Keratinocyte (primary cell): Measurements from ENCODE around the gene CRK. TPM values are rescaled to one million over a fixed set of nuclear protein-coding genes. Genes with fewer than 3 reads are reported as not detected.
"Not testable (repeated sequence)": the region's sequence is repeated elsewhere in the genome, so short reads cannot be mapped to it uniquely, and the experiment has no call there.

Experiments
- DNase-seq: peaks from one replicate; pipeline ENCODE4 v3.0.0-alpha.2; 2011; ENCODE audit warnings: low read depth, missing footprints, low spot score
- FAIRE-seq: peaks from 2 replicates; lab custom pipeline; 2011; peaks lifted over from hg19 to GRCh38; lab: Jason Lieb, UNC
- H2AFZ ChIP-seq: 2 replicates; pipeline ENCODE4 v1.6.0; 2012; ENCODE audit warnings: low read length, control low read depth, inconsistent platforms; ENCODE audit not compliant: control insufficient read depth
- H3K27ac ChIP-seq: 2 replicates; pipeline ENCODE4 v1.5.1; 2011; ENCODE audit warnings: low read length; ENCODE audit not compliant: control insufficient read depth, insufficient read depth
- H3K27me3 ChIP-seq: 3 replicates; pipeline ENCODE4 v1.6.0; 2011; ENCODE audit warnings: low read length; ENCODE audit not compliant: control insufficient read depth, insufficient read depth; ENCODE audit errors: extremely low read depth
- H3K36me3 ChIP-seq, 2 experiments: 2 replicates in 1 of 2; 3 replicates in 1 of 2; pipeline ENCODE4 v1.5.1; 2011; ENCODE audit warnings: low read length in 2 of 2, mild to moderate bottlenecking in 1 of 2; ENCODE audit not compliant: control insufficient read depth in 2 of 2, insufficient read depth in 2 of 2; ENCODE audit errors: extremely low read depth in 1 of 2
- H3K4me1 ChIP-seq: 3 replicates; pipeline ENCODE4 v1.5.1; 2011; ENCODE audit warnings: low read length; ENCODE audit not compliant: control insufficient read depth, insufficient read depth; ENCODE audit errors: extremely low read depth
- H3K4me2 ChIP-seq: 3 replicates; pipeline ENCODE4 v1.6.0; 2011; ENCODE audit warnings: low read depth, low read length; ENCODE audit not compliant: control insufficient read depth, insufficient read depth; ENCODE audit errors: extremely low read depth
- H3K4me3 ChIP-seq, 3 experiments: fragments of 200-600 bp in 1 of 3; sonication (generic) in 1 of 3; 2 replicates in 2 of 3; 3 replicates in 1 of 3; pipeline ENCODE4 v1.5.1; 2011 to 2016; ENCODE audit warnings: low read length in 3 of 3, mild to moderate bottlenecking in 3 of 3, control low read depth in 2 of 3, inconsistent platforms in 1 of 3, low read depth in 1 of 3, mixed read lengths in 1 of 3, mixed run types in 1 of 3, moderate library complexity in 1 of 3; ENCODE audit not compliant: control insufficient read depth in 2 of 3, insufficient read depth in 2 of 3; ENCODE audit errors: extremely low read depth in 1 of 3
- H3K79me2 ChIP-seq: 2 replicates; pipeline ENCODE4 v1.6.0; 2012; ENCODE audit warnings: low read length; ENCODE audit not compliant: control insufficient read depth, insufficient read depth
- H3K9ac ChIP-seq: 3 replicates; pipeline ENCODE4 v1.6.0; 2011; ENCODE audit warnings: low read length; ENCODE audit not compliant: control insufficient read depth, insufficient read depth; ENCODE audit errors: extremely low read depth
- H3K9me1 ChIP-seq: 3 replicates; pipeline ENCODE4 v1.6.0; 2011; ENCODE audit warnings: low read length; ENCODE audit not compliant: control insufficient read depth, insufficient read depth; ENCODE audit errors: extremely low read depth
- H3K9me3 ChIP-seq: 2 replicates; pipeline ENCODE4 v1.5.1; 2012; ENCODE audit warnings: low read depth, low read length; ENCODE audit not compliant: control insufficient read depth
- H4K20me1 ChIP-seq: 3 replicates; pipeline ENCODE4 v1.6.0; 2011; ENCODE audit warnings: low read length; ENCODE audit not compliant: control insufficient read depth, insufficient read depth; ENCODE audit errors: extremely low read depth
- CTCF ChIP-seq, 3 experiments: IDR thresholded peaks in 1 of 3; conservative IDR thresholded peaks in 1 of 3; optimal IDR thresholded peaks in 1 of 3; 2 replicates in 2 of 3; 3 replicates in 1 of 3; pipeline versions ENCODE3 to v1.5.1; 2011; ENCODE audit warnings: low read length in 3 of 3, mild to moderate bottlenecking in 3 of 3, moderate library complexity in 2 of 3, control low read depth in 1 of 3, inconsistent platforms in 1 of 3; ENCODE audit not compliant: insufficient read depth in 2 of 3; ENCODE audit errors: extremely low read depth in 1 of 3
- EZH2 ChIP-seq: IDR thresholded peaks from one replicate; pipeline ENCODE4 v1.6.1; 2012; ENCODE audit warnings: inconsistent platforms, mild to moderate bottlenecking, low read length, moderate library complexity
- dilution Hi-C: fragments of 300-500 bp; cut with MboI; formaldehyde crosslinking; loops from one replicate; pipeline ENCODE4 v1.7.0; 2020; ENCODE audit warnings: low sequenced_read_pairs; ENCODE audit not compliant: extremely low pct_ligation_motif_present
- polyA plus RNA-seq, 5 experiments: library from polyadenylated mRNA; depleted of rRNA in 3 of 5; stranded (reverse) in 3 of 5; stranded (forward) in 1 of 5; unstranded in 1 of 5; fragments of >200 nt; gene quantifications; 1 replicate in 1 of 5; 2 replicates in 3 of 5; 3 replicates in 1 of 5; pipeline versions ENCODE4 v1.2.1 to v1.2.3, GENCODE V29; 2011 to 2012; ENCODE audit warnings: missing spikeins in 2 of 5, low read depth in 1 of 5, low replicate concordance in 1 of 5

Gene CRK
- polyA plus RNA-seq, 1 donor (not counting 4 experiments of a cell fraction or from before 2014, with no cell fraction given) = 127 TPM

- Histone ChIP-seq H3K4me2 (peak overlapping the region; percentile 90), H3K9ac (peak overlapping the region; percentile 92), H3K36me3 (peaks cover 2 to 5% of the 10 kb centered on the region in 2 experiments), H2AFZ (no peak overlapping the region), H3K27ac (peak overlapping the region; percentile 85), H4K20me1 (peaks cover 21% of the 10 kb centered on the region), H3K4me1 (peaks cover 16% of the 10 kb centered on the region), H3K9me1 (no peaks in the 10 kb centered on the region), H3K79me2 (peaks cover 56% of the 10 kb centered on the region), H3K27me3 (no peaks in the 10 kb centered on the region), H3K4me3 (peak overlapping the region; percentile 75 to 97 (median 87)), H3K9me3 (no peaks in the 10 kb centered on the region)
- dilution Hi-C loops = no loop called here
- DNase-seq (no peak), FAIRE-seq (no peak)
- TF ChIP-seq CTCF (optimal IDR thresholded peaks at IDR 0.05 in 1 of 3, IDR thresholded peaks at IDR 0.05 in 1 of 3, conservative IDR thresholded peaks at IDR 0.05 in 1 of 3; ENCODE audit: extremely low read depth in 1 of 3, insufficient read depth in 2 of 3, low read length in 3 of 3) (peak; percentile 35 to 60 (median 50)), EZH2 (no peak)
Observed at GRCh38 chr17:1455291-1455796, 688 bp downstream of the CRK start.

GRCh38 chr17:1454541-1454940, 1.5 kb downstream of the CRK start:
- Histone ChIP-seq H3K4me2 (peak overlapping the region; percentile 90), H3K79me2 (peaks cover 64% of the 10 kb centered on the region), H3K36me3 (peaks cover 3 to 8% of the 10 kb centered on the region in 2 experiments), H3K27ac (peak overlapping the region; percentile 85), H4K20me1 (peaks cover 25% of the 10 kb centered on the region), H3K9me1 (no peaks in the 10 kb centered on the region), H3K27me3 (no peaks in the 10 kb centered on the region), H2AFZ (no peak overlapping the region), H3K4me1 (peaks cover 9% of the 10 kb centered on the region), H3K4me3 (peak overlapping the region; percentile 75 to 97 (median 87)), H3K9me3 (no peaks in the 10 kb centered on the region), H3K9ac (peak overlapping the region; percentile 92)
- peak; percentile 80 for FAIRE-seq
- TF ChIP-seq CTCF (optimal IDR thresholded peaks at IDR 0.05 in 1 of 3, IDR thresholded peaks at IDR 0.05 in 1 of 3, conservative IDR thresholded peaks at IDR 0.05 in 1 of 3; ENCODE audit: extremely low read depth in 1 of 3, insufficient read depth in 2 of 3, low read length in 3 of 3) = no peak
- TF ChIP-seq EZH2 = no peak
- dilution Hi-C loops = no loop called here
- no peak for DNase-seq

GRCh38 chr17:1453694-1454093, 2.3 kb downstream of the CRK start:
- FAIRE-seq, H3K4me2 ChIP-seq, H3K4me3 ChIP-seq, H2AFZ ChIP-seq, H3K4me1 ChIP-seq, H3K9me3 ChIP-seq, dilution Hi-C loops, H3K27ac ChIP-seq, H3K9me1 ChIP-seq, H3K27me3 ChIP-seq, DNase-seq, H3K9ac ChIP-seq: not testable (repeated sequence)
- peaks cover 73% of the 10 kb centered on the region for H3K79me2 ChIP-seq
- peaks cover 8 to 14% of the 10 kb centered on the region in 2 experiments for H3K36me3 ChIP-seq
- peaks cover 33% of the 10 kb centered on the region for H4K20me1 ChIP-seq
